Measurements from ENCODE around the gene TUBB2B.

GRCh38 chr6:3251462-3252314 lies 24.2 kb upstream of the TUBB2B start:
- TF ChIP-seq REST (IDR thresholded peaks at IDR 0.05; ENCODE audit: insufficient read depth in 1 of 2, low read depth in 2 of 2, low read length in 2 of 2) = no peak
- TF ChIP-seq SIN3A (IDR thresholded peaks at IDR 0.05; ENCODE audit: borderline replicate concordance, insufficient read depth, low read length) = no peak
- no peak for TF ChIP-seq POLR2AphosphoS5 (IDR thresholded peaks at IDR 0.05; ENCODE audit: low read depth, low read length)
- TF ChIP-seq TAF1 (IDR thresholded peaks at IDR 0.05; ENCODE audit: borderline replicate concordance, insufficient read depth, low read length) = no peak
- no peak for TF ChIP-seq FOXP2 (optimal IDR thresholded peaks at IDR 0.05; ENCODE audit: borderline replicate concordance, extremely low read depth, extremely low read length, insufficient read depth)
